ENCODE measurements around the gene CREB5. TPM values are rescaled to one million over a fixed set of nuclear protein-coding genes. Genes with fewer than 3 reads are reported as not detected.

CREB5 gene
- total RNA-seq, 4 donors from 2014 or later, result 16.8 to 22.4 (median 20.9) TPM

DNA sequence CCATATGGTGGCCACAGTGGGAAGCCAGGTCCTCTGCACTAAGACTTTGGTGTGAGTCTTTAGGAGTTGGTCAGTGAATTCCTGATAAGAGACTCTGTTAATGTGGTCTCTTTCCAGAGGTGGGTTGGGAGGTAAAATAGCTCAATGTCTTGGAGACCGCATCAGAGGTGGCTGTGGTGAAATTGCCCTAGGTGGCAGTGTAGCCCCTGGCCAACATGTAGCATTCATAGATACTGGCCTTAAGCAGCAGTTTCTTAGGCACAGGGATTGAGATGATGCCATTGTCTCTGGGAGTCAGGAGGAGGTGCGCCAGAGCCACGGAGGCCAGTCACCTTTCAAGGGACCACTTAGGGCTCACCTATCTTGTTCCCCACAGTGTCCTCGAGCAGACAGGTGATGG, 202.8 kb downstream of the CREB5 start:
- H3K27me3 ChIP-seq, result no peaks in the 10 kb centered on the region
- 92 to 96% methylated on average over 4 of the region's 4 CpGs for WGBS, 2 donors
- H3K9me3 ChIP-seq, result no peaks in the 10 kb centered on the region
- DNase-seq (ENCODE audit: low spot score in 2 of 2), result no peak
- H3K4me1 ChIP-seq, result no peaks in the 10 kb centered on the region
- no peaks in the 10 kb centered on the region for H3K36me3 ChIP-seq
- no peak for TF ChIP-seq EP300 (IDR thresholded peaks at IDR 0.05)
- TF ChIP-seq POLR2A (IDR thresholded peaks at IDR 0.05), result no peak
- no peak for TF ChIP-seq CTCF (IDR thresholded peaks at IDR 0.05)
- no peak overlapping the region for H3K27ac ChIP-seq
- H3K4me3 ChIP-seq, result no peak overlapping the region

DNA sequence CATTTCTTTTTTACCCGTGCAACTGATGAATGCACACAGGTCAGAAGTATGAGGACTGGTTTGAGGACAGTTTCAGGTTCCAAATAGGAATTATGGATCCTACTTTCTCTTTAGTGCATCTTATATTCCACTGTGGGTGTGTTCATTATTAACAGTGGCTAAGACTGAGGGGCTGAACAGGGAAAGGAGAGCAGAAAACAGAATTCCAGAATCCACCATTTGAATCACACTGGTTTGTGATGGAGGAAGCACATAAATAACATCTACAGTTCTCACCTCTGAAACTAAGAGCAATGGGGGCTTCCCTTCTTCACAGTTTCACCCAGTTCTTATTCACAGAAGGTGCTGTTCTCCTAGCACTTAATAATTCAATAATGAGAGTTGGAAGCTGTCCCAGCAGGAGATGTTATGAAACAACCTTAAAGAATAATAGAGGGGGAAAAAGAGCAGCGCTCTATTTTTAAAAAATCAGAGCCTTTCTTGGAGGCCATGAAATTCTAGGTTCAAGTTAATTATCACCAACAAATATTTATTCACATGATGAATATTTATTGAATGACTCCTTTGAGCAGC, 205.1 kb downstream of the CREB5 start:
- no peak overlapping the region for H3K27ac ChIP-seq
- no peaks in the 10 kb centered on the region for H3K9me3 ChIP-seq
- WGBS, 2 donors, result 85 to 86% methylated on average over 2 of the region's 2 CpGs
- H3K4me3 ChIP-seq, result no peak overlapping the region
- no peak for DNase-seq (ENCODE audit: low spot score in 2 of 2)
- no peaks in the 10 kb centered on the region for H3K27me3 ChIP-seq
- TF ChIP-seq EP300 (IDR thresholded peaks at IDR 0.05) (no peak), POLR2A (IDR thresholded peaks at IDR 0.05) (no peak), CTCF (IDR thresholded peaks at IDR 0.05) (no peak)
- H3K4me1 ChIP-seq, result no peaks in the 10 kb centered on the region
- no peaks in the 10 kb centered on the region for H3K36me3 ChIP-seq

- Histone ChIP-seq H3K9me3 (no peaks in the 10 kb centered on the region), H3K27ac (no peak overlapping the region)
These were observed 206.1 kb downstream of the CREB5 start for GRCh38 chr7:28618383-28618782.

DNA sequence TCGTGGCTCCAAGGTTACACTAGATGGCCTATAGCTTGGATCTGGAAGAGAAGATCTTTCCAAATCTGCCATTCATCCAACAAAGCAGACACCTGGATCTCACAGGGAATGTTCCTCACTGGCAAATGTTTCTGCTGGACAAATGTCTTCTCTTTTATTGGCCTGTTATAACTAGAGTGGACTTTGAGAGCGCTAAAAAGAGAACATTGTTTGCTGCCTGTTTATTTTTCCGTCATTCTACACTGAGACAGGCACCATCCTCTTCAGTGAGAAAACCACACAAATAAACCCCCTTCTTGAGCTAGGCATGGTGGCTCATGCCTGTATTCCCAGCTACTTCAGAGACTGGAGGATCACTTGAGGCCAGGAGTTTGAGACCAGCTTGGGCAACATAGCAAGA, 206.9 kb downstream of the CREB5 start:
- H3K4me3 ChIP-seq, result no peak overlapping the region
- no peak overlapping the region for H3K27ac ChIP-seq
- no peaks in the 10 kb centered on the region for H3K36me3 ChIP-seq
- H3K9me3 ChIP-seq, result no peaks in the 10 kb centered on the region
- TF ChIP-seq POLR2A (IDR thresholded peaks at IDR 0.05) (no peak), EP300 (IDR thresholded peaks at IDR 0.05) (no peak), CTCF (IDR thresholded peaks at IDR 0.05) (no peak)
- H3K4me1 ChIP-seq, result no peaks in the 10 kb centered on the region
- no peak for DNase-seq (ENCODE audit: low spot score in 2 of 2)
- 94 to 98% methylated on average over 3 of the region's 3 CpGs for WGBS, 2 donors
- no peaks in the 10 kb centered on the region for H3K27me3 ChIP-seq

More at GRCh38 chr7:28618383-28618782, 206.1 kb downstream of the CREB5 start:
- 81 to 91% methylated on average over 3 of the region's 3 CpGs for WGBS, 2 donors
- TF ChIP-seq CTCF (IDR thresholded peaks at IDR 0.05) (no peak), POLR2A (IDR thresholded peaks at IDR 0.05) (no peak), EP300 (IDR thresholded peaks at IDR 0.05) (no peak)
- Histone ChIP-seq H3K4me1 (no peaks in the 10 kb centered on the region), H3K4me3 (no peak overlapping the region), H3K27me3 (no peaks in the 10 kb centered on the region), H3K36me3 (no peaks in the 10 kb centered on the region)
- DNase-seq (ENCODE audit: low spot score in 2 of 2), result no peak

GRCh38 chr7:28621369-28621841, 209.1 kb downstream of the CREB5 start:
- 71 to 82% methylated on average over 6 of the region's 6 CpGs for WGBS, 2 donors
- Histone ChIP-seq H3K36me3 (no peaks in the 10 kb centered on the region), H3K27me3 (no peaks in the 10 kb centered on the region), H3K27ac (no peak overlapping the region), H3K4me3 (no peak overlapping the region), H3K4me1 (peaks cover 0 to 12% (median 5%) of the 10 kb centered on the region in 4 donors), H3K9me3 (no peaks in the 10 kb centered on the region)
- DNase-seq (ENCODE audit: low spot score in 2 of 2), result no peak
- TF ChIP-seq POLR2A (IDR thresholded peaks at IDR 0.05) (no peak), EP300 (IDR thresholded peaks at IDR 0.05) (no peak), CTCF (IDR thresholded peaks at IDR 0.05) (no peak)
